IPS-11a (cell line): ENCODE results near the gene ARHGAP21.
"Not testable (repeated sequence)": the region's sequence is repeated elsewhere in the genome, so short reads cannot be mapped to it uniquely, and the experiment has no call there.

Experiments used
- H3K4me3 ChIP-seq: one replicate; pipeline ENCODE4 v1.5.1; 2013; ENCODE audit warnings: low read depth, low read length, control low read depth

ARHGAP21 gene

GRCh38 chr10:24723788-24724380 lies at the start of gene ARHGAP21:
ARHGAP21 (minus strand) TSS chr10:24723887; CDS start chr10:24721899, 1,988 bp downstream.
- peak within 1 kb of the TSS; percentile 72 for H3K4me3 ChIP-seq

- no peak overlapping the region for H3K4me3 ChIP-seq
Measured at GRCh38 chr10:24771943-24772694, 48.4 kb upstream of the ARHGAP21 start.

- not testable (repeated sequence) for H3K4me3 ChIP-seq
Measured at GRCh38 chr10:24764991-24765390, 41.3 kb upstream of the ARHGAP21 start.

GRCh38 chr10:24762966-24763623 lies 39.4 kb upstream of the ARHGAP21 start:
- H3K4me3 ChIP-seq = no peak overlapping the region

- no peak overlapping the region for H3K4me3 ChIP-seq
Measured at GRCh38 chr10:24762161-24762924, 38.7 kb upstream of the ARHGAP21 start.

- no peak overlapping the region for H3K4me3 ChIP-seq
Measured at GRCh38 chr10:24759672-24760071, 36.0 kb upstream of the ARHGAP21 start.

- not testable (repeated sequence) for H3K4me3 ChIP-seq
Measured at GRCh38 chr10:24758254-24758653, 34.6 kb upstream of the ARHGAP21 start.

GRCh38 chr10:24756283-24756682 lies 32.6 kb upstream of the ARHGAP21 start:
- H3K4me3 ChIP-seq = no peak overlapping the region

GRCh38 chr10:24751716-24752115 lies 28.0 kb upstream of the ARHGAP21 start:
- no peak overlapping the region for H3K4me3 ChIP-seq

GRCh38 chr10:24750695-24751094 lies 27.0 kb upstream of the ARHGAP21 start:
- H3K4me3 ChIP-seq = no peak overlapping the region

GRCh38 chr10:24748214-24748613 lies 24.5 kb upstream of the ARHGAP21 start:
- no peak overlapping the region for H3K4me3 ChIP-seq

GRCh38 chr10:24744946-24745345 lies 21.3 kb upstream of the ARHGAP21 start:
- H3K4me3 ChIP-seq = no peak overlapping the region

- H3K4me3 ChIP-seq = no peak overlapping the region
Measured at GRCh38 chr10:24740714-24741113, 17.0 kb upstream of the ARHGAP21 start.

GRCh38 chr10:24737001-24737400 lies 13.3 kb upstream of the ARHGAP21 start:
- H3K4me3 ChIP-seq = no peak overlapping the region

- no peak overlapping the region for H3K4me3 ChIP-seq
Measured at GRCh38 chr10:24731942-24732341, 8.3 kb upstream of the ARHGAP21 start.

GRCh38 chr10:24730811-24731210 lies 7.1 kb upstream of the ARHGAP21 start:
- H3K4me3 ChIP-seq = no peak overlapping the region

GRCh38 chr10:24727786-24728185 lies 4.1 kb upstream of the ARHGAP21 start:
- no peak overlapping the region for H3K4me3 ChIP-seq

- H3K4me3 ChIP-seq = no peak overlapping the region
Measured at GRCh38 chr10:24726626-24727025, 2.9 kb upstream of the ARHGAP21 start.

GRCh38 chr10:24726029-24726428 lies 2.3 kb upstream of the ARHGAP21 start:
- H3K4me3 ChIP-seq = not testable (repeated sequence)

GRCh38 chr10:24724381-24725228 lies 918 bp upstream of the ARHGAP21 start:
- peak overlapping the region; percentile 61 for H3K4me3 ChIP-seq
